Stimulated activated CD8-positive, alpha-beta memory T cell treated with anti-CD3 and anti-CD28 coated beads, Interleukin-15, amount 100 ng/mL, for 48 hours (primary cell): ENCODE data around the gene MFRP.

ENCODE experiments used
- DNase-seq, 2 donors: peaks; one replicate each; pipeline ENCODE4 v3.0.0-alpha.2; 2020; ENCODE audit warnings: low read depth in 2 of 2

The MFRP gene

DNA sequence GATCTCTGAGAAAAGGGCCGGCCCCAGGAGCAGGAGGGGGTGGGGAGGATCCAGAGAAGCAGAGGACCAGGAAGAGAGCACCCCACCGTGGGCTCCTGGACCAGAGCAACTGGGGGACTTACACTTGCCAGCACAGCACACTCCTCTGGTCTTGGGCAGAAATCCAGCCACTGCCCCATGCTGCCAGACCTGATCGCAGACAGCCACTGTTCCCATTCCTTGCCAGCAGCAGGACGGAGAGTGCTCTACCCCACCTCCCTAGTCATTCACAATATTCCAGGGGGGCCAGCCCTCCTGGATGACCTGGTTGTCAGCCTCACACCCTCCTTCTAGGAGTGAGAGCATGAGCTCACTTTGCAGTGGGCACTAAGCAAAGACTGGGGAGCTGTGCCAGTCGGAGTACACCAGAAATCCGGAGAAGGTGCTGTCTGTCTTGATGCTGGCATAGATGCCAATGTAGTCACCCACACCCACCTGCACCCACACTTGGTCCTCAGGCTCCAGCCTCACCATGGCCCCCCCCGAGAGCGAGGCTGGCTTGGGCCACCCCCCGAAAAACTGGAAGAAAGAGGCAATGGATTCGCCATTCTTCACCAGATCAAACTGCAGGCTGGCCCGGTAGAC is 7.4 kb downstream of the MFRP start:
- DNase-seq: no peak

DNA sequence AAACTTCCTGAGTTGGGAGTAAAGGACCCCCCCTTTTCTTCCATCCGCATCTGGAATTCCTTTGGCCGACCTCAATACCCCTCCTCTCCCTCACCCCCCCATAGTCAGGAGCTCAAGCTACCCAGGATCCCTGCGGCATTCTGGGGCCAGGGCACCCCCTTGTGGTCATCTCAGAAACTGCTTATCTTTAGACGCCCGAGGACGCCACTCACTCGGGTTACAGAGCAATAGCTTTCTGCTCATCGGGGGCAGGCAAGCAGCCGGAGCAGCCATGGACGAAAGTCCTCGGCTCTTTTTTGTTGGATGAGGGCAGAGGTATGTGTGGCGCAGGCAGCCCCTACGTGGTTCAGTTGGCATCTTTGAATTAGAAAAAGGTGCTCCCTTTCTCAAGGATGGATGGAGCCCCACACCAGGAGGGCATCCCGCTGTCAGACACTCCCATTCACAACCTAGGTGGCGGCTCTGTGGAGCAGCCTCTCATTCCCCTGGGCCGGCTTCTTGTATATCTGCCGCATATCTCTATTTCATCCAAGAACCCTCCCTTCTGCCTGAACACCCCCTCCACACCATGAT is 8.1 kb downstream of the MFRP start:
- peak in 1 of 2 donors; percentile 54 for DNase-seq

DNA sequence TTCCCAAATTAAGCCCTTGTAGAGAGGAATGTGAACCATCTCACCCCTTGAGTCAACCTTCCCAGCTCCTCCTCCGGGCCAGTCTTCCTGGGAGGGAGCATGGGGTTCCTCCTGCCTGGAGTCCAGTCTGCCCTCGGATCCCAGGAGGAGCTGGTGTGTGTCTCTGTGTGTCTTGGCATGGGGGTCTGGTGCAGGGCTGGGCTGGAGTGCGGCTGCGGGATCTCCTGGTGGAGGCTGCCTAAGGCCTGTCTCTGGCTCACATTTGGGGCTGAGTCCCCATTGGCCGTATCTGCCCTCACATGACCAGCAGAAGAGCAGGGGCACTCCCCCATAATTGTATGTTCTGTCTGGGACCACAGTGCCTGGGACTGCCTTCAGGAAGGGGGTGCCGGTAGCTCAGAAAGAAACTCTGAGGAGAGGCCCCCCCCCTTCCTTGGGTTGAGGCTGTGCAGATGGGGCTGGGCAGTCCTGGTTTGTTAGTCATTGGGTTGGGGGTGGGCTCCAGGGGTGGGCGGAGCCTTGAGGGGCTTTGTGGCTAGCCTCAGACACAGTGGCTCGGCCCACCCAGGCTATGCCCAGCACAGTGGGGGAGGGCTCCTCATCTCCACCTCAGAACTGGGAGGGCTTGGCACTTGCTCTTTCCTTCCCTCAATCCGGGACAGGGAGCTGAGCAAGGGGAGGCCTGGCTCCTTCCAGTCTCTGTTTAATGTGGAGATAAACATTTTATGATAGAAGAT is 8.8 kb downstream of the MFRP start:
- DNase-seq: no peak

DNA sequence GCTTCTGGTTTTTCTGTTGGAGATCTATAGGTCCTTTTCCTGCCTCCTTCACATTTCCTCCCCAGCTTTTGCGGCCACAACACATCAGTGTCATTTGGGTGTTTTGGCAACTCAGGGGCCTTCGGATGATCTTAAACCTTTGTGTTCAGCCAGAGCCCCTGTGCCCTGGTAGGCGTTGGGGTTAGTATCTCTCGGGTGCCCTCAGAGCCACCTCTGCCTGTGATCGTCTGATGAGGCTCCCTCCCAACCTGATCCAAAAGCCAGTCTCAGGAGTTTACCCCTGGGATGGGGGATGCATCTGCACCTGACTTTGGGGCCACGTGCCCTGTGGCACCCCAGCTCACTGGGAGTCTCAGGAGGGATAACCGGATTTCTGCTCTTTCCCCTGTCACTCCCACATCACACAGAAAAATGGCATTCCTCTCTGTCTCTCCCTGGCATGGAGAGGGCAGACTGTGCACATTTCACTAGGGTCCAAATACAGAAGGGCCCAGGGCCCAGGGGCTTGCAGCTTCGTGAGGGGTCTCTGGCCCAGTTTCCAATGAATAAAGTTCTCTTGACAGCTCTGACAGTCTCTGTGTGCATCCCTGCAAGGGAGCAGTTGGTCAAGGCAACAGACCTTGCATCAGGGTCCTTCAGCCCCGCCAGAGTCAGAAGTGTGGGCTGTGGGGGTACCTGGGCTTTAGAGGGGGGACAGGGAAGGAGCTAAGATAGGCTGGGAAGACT is 9.6 kb downstream of the MFRP start:
- DNase-seq: no peak

DNA sequence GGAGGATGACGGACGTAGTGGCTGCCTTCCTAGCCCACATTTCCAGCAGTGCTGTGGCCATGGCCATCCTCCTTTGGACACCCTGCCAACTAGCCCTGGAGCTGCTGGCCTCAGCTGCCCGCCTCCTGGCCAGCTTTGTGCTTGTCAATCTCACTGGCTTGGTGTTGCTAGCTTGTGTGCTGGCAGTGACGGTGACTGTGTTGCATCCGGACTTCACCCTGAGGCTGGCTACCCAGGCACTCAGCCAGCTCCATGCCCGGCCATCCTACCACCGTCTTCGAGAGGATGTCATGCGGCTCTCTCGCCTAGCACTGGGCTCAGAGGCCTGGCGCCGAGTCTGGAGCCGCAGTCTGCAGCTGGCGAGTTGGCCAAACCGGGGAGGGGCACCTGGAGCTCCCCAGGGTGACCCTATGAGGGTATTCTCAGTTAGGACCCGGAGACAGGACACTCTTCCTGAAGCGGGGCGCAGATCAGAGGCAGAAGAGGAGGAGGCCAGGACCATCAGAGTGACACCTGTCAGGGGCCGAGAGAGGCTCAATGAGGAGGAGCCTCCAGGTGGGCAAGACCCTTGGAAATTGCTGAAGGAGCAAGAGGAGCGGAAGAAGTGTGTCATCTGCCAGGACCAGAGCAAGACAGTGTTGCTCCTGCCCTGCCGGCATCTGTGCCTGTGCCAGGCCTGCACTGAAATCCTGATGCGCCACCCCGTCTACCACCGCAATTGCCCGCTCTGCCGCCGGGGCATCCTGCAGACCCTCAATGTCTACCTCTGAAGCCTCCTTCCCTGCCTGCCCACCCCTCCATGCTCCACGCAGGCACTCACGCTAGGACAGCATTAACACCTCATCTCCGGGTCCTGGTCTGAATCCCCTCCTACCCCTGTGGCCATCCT is 10.6 kb downstream of the MFRP start:
- no peak for DNase-seq

DNA sequence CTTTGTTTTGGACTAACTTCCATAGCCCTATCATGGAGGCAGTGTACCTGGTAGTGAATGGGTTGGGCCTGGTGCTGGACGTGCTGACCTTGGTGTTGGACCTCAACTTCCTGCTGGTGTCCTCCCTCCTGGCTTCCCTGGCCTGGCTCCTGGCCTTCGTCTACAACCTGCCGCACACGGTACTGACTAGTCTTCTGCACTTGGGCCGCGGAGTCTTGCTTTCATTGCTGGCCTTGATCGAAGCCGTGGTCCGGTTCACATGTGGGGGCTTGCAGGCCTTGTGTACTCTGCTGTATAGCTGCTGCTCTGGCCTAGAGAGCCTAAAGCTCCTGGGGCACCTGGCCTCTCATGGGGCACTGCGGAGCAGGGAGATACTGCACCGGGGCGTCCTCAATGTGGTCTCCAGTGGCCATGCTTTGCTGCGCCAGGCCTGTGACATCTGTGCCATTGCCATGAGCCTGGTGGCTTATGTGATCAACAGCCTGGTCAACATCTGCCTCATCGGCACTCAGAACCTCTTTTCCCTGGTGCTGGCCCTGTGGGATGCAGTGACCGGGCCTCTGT is 11.3 kb downstream of the MFRP start:
- no peak for DNase-seq

DNA sequence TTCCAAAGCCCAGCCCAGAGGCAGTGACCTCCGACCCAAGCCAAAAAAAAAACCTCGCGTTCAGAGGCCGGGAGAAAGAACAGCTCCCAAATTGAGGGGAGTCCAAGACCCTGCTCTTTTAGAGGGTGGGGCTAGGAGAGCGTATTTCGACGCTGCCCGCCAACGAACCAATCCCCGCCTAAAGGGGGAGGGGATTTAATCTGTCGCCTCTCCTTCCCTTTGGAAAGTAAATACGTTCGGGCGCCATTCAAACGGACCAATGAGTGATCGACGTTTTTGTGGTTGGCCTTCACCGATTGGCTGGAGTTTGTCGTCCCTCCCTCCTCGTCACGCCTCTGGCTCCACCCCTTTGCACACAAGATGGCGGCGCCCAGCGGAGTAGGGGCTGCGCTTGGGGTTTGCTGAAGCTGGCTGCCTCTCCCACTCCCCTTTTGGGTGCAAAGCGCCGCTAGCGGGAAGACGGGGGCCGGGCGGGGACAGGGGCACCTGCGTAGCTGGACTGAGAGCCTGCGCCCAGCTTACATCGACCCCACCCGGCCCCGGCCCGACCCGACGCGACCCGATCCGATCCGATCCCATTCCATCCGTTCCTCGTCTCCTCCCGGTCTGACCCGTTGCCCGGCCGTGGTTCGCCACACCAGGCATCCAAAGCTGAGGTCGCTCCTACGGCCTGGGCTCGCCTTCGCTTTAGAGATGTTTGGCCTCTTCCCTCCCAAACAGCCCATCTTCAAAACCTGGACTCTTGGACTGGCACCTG is 12.2 kb downstream of the MFRP start, which contains the start of gene RNF26:
TSS of gene RNF26 (plus strand) at position 354 of the 757 bp plus-strand sequence. CDS start 596 bp downstream, outside the sequence.
- peak; percentile 87 to 89 for DNase-seq

DNA sequence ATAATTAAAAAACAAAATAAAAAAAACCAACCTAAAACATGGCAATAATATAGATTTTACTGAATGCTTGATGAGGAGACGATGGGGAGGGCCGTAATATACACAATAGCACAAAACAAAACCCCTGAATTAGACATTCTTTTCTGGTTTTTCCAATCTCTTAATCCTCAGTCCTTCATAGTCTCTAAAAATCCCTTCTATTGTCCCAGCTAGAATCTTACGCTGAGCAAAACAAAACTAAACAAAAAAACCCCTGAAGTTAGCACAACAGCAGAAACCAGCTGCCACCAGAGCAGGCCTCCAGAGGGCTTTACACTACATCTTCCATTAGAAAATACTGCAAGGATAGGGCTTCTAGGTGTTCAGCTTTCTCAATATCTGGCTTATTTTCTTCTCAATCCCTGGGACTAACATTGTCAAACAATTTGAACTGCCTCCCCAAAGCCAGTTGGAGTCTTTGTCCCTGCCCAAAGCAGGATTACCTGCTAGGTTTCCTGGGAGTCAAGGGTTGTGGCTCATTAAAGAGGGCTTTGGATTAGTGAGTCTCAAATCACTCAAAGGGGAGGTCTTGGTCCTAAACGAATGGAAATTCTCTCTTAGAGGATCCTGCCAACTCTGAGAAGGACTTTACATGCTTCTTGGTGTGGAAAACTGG is 14.3 kb downstream of the MFRP start:
- no peak for DNase-seq

DNA sequence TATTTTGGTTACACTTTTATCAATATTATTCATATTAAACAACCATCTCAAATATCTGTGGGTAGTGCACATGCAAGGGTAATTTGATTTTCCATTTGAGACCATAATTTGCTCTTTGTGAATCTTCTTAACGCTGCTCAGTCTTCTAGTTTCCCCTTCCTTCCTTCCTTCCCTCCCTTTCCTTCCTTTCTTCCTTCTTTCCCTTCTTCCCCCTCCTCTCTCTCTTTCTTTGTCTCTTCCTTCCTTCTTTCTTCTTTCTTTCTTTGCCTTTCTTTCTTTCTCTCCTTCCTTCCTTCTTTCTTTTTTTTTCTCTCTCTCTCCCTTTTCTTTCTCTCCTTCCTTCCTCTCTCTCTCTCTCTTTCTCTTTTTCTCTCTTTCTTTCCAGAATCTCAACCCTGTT is 16.3 kb downstream of the MFRP start:
- no peak for DNase-seq

DNA sequence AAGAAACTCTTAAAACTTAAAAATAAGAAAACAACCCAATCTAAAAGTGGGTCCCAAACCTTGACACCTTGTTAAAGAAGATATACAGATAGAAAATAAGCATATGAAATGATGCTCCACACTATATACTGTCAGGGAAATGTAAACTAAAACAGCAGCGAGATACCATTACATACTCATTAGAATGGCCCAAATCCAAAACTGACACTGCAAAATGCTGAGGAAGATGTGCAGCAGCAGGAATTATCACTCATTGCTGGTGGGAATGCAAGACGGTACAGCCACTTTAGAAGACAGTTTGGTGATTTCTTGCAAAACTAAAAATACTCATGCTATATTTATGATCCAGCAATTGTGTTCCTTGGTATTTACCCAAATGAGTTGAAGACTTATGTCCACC is 17.2 kb downstream of the MFRP start:
- DNase-seq: no peak

DNA sequence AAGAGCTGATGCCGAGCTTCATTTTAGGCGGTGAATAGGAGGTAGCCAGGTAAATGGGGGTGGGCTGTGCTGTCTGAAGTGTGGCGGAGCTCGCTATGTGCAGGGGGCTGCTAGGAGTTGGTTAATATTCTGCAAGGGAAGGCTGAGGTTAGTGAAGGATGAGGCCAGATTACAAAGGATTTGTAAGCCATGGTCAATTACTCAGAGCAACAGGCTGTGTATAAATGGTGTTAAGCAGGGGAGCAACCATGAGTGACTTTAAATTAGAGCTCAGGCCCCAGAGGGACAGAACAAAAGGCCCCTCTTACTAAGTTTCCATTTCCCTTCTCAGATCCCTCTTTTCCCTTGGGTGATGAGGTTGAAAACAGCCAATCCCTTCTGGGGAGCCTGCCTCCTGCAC is 22.3 kb downstream of the MFRP start:
- DNase-seq: no peak

DNA sequence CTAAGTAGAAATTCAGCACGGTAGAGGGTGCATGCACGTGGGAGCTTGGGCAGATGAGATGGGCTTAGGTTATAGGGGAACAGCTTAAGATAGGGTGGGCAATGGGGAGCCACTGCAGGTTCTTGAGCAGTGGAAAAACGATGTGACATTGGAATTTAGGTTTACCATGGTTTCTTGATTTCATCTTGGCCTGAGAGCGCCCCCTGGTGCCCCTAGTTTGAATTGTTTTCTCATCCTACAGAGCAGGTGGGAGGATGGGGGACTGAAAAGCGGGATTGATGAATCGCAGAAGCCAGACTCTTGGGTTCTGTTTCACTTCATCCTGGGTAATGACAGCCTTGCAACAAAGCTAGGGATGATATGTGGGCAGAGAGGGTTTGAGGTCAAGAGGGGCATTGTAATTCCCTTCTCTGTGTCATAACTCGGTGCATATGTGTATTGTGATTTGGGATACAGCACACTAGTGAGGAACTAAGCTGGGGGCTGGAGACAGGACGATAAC is 22.9 kb downstream of the MFRP start:
- DNase-seq: peak in 1 of 2 donors; percentile 58

DNA sequence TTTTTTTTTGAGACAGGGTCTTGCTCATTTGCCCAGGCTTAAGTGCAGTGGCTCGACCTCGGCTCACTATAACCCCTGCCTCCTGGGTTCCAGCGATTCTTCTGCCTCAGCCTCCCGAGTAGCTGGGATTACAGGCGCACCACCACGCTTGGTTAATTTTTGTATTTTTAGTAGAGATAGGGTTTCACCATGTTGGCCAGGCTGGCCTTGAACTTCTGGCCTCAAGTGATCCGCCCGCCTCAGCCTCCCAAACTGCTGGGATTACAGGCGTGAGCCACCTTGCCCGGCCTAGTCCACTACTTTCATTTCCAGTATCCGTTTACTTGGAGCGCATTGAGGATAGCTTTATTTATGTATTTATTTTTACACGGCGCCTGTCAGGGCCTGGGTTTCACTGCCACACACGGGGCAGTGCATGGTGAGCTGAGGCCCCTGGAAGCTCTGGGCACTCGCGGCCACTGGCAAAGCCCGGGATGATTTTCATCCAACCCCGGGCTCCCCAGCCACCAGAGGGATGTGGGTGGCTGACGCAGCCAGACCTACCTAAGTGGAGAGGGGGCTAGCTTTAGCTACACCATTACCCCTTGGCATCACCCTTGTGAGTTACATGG is 23.5 kb downstream of the MFRP start:
- no peak for DNase-seq

DNA sequence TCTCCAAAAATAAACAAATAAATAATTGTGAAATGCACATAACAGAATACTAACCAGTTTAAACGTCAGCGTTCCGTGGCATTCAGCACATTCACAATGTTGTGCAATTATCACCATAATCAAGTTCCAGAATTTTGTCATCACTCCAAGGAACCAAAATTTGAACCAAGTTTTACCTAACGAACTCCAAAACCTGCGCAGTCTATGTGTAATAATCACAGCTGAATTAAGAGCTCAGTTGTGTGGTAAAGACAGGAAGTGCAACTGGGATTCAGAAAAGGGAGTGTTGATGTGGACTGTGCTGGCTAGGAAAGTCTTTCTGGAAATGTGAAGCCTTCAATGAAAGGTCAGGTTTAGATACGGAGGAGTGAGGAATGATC is 24.2 kb downstream of the MFRP start:
- DNase-seq: no peak

DNA sequence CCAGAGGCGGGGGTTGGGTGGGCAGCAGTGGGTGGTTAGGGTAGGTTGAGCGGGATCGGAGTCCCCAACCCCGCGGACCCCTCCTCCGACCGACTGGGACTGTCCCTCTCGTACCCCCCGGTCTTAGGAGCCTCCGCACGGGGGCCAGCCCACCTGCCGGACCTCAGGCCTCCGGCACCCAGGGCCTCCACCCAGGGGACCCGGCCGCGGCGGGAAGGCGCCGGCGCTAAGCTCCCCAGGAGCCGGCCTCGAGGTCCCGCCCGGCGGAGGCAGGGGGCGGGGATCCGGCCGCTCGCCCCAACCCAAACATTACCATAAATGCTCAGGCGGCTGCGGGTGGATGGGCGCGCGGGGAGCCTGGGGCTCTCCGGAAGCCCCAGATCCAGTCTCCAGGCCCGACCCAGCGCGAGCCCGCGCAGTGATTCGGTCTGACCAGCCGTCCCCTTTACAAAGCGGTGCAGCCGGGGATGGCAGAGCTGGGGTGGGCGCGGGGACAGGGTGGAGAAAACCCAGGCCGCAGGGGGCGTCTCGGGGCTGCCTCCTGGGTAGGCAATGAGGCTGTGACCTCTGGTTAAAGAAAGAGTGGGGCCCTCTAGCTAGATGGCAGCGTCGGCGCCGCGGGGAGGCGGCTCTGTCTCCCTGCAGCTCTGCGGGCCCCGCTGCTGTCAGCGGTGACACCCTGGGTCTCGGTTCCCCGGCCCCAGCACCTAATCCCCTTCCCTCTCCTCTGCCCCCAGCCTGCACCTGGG is 25.6 kb downstream of the MFRP start:
- peak; percentile 45 to 47 for DNase-seq

DNA sequence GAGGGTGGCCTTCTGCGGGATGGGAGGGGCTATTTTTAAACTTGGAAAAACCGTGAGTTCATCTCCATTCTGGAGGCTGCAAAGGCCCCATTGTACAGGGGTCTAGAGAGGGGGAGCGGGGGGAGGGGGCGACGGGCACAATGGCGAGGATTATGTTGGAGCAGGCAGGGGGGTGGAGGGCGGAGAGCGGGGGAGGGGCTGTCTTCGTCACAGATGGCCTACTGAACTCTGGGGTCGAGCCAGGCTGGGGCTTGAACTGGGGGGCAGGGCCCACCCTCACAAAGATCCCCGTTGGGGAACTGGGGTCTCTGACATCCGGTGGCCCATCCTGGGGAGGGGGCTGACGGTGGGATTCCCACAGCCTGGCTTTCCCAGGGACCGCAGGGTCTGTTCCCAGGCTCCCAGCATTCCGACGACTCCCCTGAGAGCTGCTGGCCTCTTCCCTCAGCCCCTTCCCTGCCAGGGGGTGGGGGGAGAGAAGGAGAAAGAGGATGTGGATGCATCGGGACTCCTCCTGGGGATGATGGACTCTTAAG is 26.2 kb downstream of the MFRP start:
- DNase-seq: no peak

DNA sequence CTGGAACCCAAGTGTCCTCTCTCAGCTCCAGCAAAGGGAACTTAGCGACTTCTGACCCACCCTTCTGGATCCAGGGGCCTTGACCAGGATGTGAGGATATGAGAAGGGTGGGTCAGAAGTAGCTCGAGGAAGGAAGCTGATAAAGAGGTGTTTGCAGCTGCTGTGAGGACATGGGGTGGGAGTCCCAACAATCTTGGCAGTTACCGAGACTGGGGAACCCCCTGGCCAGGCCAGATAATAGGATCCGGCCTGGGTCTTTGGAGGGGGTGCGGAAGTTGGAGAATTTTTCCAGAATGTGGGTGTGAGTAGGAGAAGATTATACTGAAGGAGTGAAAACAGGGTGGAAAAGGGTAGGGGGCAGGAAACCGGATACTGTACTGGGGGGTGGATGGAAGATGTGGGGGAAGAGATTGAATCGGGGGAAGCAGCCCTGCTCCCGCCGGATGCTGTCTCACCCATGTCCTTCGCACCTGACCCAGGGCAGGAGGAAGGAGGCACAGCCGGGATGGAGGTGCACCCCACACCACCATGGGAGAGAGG is 26.7 kb downstream of the MFRP start:
- DNase-seq: no peak

DNA sequence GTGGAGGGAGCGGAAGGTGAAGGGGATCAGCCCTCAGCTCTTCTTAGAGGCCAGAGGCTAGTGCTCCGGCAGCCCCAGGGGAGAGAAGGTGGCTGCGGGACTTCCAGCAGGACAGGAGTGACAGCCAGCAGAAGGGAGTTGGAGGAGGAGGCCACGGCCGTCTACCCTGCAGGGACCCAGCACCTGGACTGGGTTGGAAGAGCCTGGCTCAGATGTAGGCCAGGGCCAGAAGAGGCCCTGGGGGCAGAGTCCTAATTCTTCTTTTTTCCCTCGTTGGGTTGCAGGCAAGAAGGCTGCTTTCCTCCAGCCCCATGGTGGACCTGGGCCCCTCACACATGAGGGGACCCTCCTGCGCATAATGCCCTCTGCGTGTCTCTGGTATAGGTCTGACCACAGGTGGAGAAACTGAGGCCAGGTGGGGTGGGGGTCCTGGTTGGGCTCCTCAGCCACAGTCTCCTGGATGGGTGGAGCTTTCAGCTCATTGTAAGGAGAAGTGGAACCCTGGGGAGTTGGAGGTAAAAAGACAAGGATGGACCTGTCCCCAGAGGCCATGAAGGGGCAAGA is 27.3 kb downstream of the MFRP start:
- no peak for DNase-seq
